Kidney epithelial cell (primary cell): ENCODE measurements around the gene S100A10. TPM values are rescaled to one million over a fixed set of nuclear protein-coding genes. Genes with fewer than 3 reads are reported as not detected.

Experiments used
- DNase-seq: peaks from one replicate; pipeline ENCODE4 v3.0.0-alpha.2; 2010; ENCODE audit warnings: low read depth
- H3K27me3 ChIP-seq: 2 replicates; pipeline ENCODE4 v1.6.0; 2011; ENCODE audit warnings: low read length; ENCODE audit not compliant: control insufficient read depth, insufficient read depth
- H3K36me3 ChIP-seq: 2 replicates; pipeline ENCODE4 v1.5.1; 2011; ENCODE audit warnings: low read length; ENCODE audit not compliant: control insufficient read depth, insufficient read depth
- H3K4me3 ChIP-seq: 2 replicates; pipeline ENCODE4 v1.5.1; 2011; ENCODE audit warnings: low read depth, mild to moderate bottlenecking, control low read depth, low read length
- CTCF ChIP-seq: IDR thresholded peaks from 2 replicates; pipeline ENCODE4 v1.5.1; 2011; ENCODE audit warnings: mild to moderate bottlenecking, moderate library complexity, low read length, control low read depth, inconsistent platforms; ENCODE audit not compliant: insufficient read depth, poor library complexity, severe bottlenecking
- total RNA-seq: library from RNA; depleted of rRNA; stranded (reverse); fragments of >200 nt; gene quantifications from 2 replicates; pipeline ENCODE4 v1.2.3, GENCODE V29; 2015

The S100A10 gene
- total RNA-seq, 1 donor from 2014 or later = 230 TPM

GRCh38 chr1:152001631-152002584, 8.2 kb upstream of the S100A10 start:
- Histone ChIP-seq H3K27me3 (no peaks in the 10 kb centered on the region), H3K36me3 (no peaks in the 10 kb centered on the region), H3K4me3 (no peak overlapping the region)
- no peak for DNase-seq
- peak; percentile 91 for TF ChIP-seq CTCF

GRCh38 chr1:152000964-152001630, 7.4 kb upstream of the S100A10 start:
- DNase-seq = no peak
- no peaks in the 10 kb centered on the region for H3K27me3 ChIP-seq
- no peaks in the 10 kb centered on the region for H3K36me3 ChIP-seq
- H3K4me3 ChIP-seq = no peak overlapping the region
- no peak for TF ChIP-seq CTCF

- Histone ChIP-seq H3K36me3 (no peaks in the 10 kb centered on the region), H3K4me3 (no peak overlapping the region), H3K27me3 (no peaks in the 10 kb centered on the region)
- DNase-seq = peak; percentile 91
- no peak for TF ChIP-seq CTCF
Measured at GRCh38 chr1:151998611-151999362, 5.1 kb upstream of the S100A10 start.

- no peak for DNase-seq
- H3K4me3 ChIP-seq = no peak overlapping the region
- H3K36me3 ChIP-seq = no peaks in the 10 kb centered on the region
- no peak for TF ChIP-seq CTCF
- H3K27me3 ChIP-seq = no peaks in the 10 kb centered on the region
Measured at GRCh38 chr1:151997284-151997570, 3.6 kb upstream of the S100A10 start.

GRCh38 chr1:151995774-151996173, 2.1 kb upstream of the S100A10 start:
- H3K4me3 ChIP-seq = no peak overlapping the region
- TF ChIP-seq CTCF = no peak
- no peak for DNase-seq
- no peaks in the 10 kb centered on the region for H3K36me3 ChIP-seq
- H3K27me3 ChIP-seq = no peaks in the 10 kb centered on the region
